Body of pancreas (tissue), 4 donors: ENCODE results near the gene SLC4A7. TPM values are rescaled to one million over a fixed set of nuclear protein-coding genes. Genes with fewer than 3 reads are reported as not detected.
"Not testable (repeated sequence)": the region's sequence is repeated elsewhere in the genome, so short reads cannot be mapped to it uniquely, and the experiment has no call there.

Source experiments
- ATAC-seq: fragments of 150-250 bp; one replicate; pipeline ENCODE4 v1.9.1; 2016
- DNase-seq, 4 donors: peaks; one replicate each; pipeline ENCODE4 v3.0.0-alpha.2; 2019
- H3K27ac ChIP-seq, 4 donors: fragments of 200-600 bp; sonication (generic); 1 replicate in 3 of 4; 2 replicates in 1 of 4; pipeline versions ENCODE4 v1.5.1 to v1.6.1; 2016 to 2019; ENCODE audit warnings: mild to moderate bottlenecking in 1 of 4, mixed read lengths in 1 of 4, moderate library complexity in 1 of 4
- H3K27me3 ChIP-seq, 2 donors: fragments of 200-600 bp; sonication (generic); one replicate each; pipeline ENCODE4 v1.6.0; 2016; ENCODE audit warnings: mild to moderate bottlenecking in 1 of 2
- H3K36me3 ChIP-seq, 2 donors: fragments of 200-600 bp; sonication (generic); replicated peaks in 1 of 2; 2 replicates each; pipeline ENCODE4 v1.5.1; 2016; ENCODE audit warnings: low read depth in 2 of 2; ENCODE audit not compliant: insufficient read depth in 1 of 2
- H3K4me1 ChIP-seq: fragments of 200-600 bp; sonication (generic); one replicate; pipeline ENCODE4 v1.6.0; 2016
- H3K4me3 ChIP-seq, 2 donors: fragments of 200-600 bp; sonication (generic); 1 replicate in 1 of 2; 2 replicates in 1 of 2; pipeline ENCODE4 v1.5.1; 2016 to 2019
- H3K9me3 ChIP-seq, 3 donors: fragments of 200-600 bp; sonication (generic); 1 replicate in 2 of 3; 2 replicates in 1 of 3; pipeline ENCODE4 v1.5.1; 2016
- POLR2A ChIP-seq, 3 donors: fragments of 450-650 bp; IDR thresholded peaks; one replicate each; pipeline ENCODE4 v1.6.1; 2016; ENCODE audit warnings: antibody characterized with exemption in 3 of 3, mild to moderate bottlenecking in 2 of 3
- WGBS, 2 donors: methylation state at CpG; one replicate each; pipeline ENCODE4 v1.1.5; 2017; 5-methylcytosine and 5-hydroxymethylcytosine counted together
- intact Hi-C: fragments of 100-400 bp; cut with DNase I; formaldehyde crosslinking; loops from one replicate; pipeline ENCODE4 v1.15.1; 2023
- total RNA-seq, 2 donors: library from RNA; depleted of rRNA; stranded (reverse); fragments of >200 nt; gene quantifications; one replicate each; pipeline ENCODE4 v1.1.0, GENCODE V29; 2016
- TF ChIP-seq, protein P1 (sequence below), 7 experiments: fragments of 450-650 bp in 4 of 7; fragments of 200-600 bp in 3 of 7; sonication (generic) in 3 of 7; IDR thresholded peaks; one replicate each; pipeline ENCODE4 v1.5.1; 2016 to 2019; ENCODE audit warnings: antibody characterized with exemption in 7 of 7

Gene SLC4A7
- total RNA-seq, 2 donors from 2014 or later, result 10.1 to 12.9 TPM

DNA sequence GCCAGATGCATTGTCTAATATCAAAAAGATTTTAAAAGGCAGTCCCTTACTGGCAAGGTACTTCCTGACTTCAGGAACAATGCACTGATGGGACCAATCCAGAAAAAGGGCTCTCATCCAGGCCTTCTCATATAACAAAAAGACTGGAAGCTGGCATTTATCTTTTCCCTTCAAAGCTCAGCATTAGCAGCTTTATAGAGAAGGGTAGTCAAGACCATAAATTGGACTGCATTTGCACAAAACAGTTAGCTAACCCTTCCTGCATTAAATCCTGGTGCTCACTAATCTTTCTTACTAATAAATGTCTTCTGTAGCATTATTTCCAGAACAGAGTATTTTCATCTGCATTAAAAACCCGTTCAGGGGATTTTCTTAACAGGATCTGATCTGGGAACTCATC lies 69.0 kb downstream of the SLC4A7 start:
- TF ChIP-seq, protein P1, sequence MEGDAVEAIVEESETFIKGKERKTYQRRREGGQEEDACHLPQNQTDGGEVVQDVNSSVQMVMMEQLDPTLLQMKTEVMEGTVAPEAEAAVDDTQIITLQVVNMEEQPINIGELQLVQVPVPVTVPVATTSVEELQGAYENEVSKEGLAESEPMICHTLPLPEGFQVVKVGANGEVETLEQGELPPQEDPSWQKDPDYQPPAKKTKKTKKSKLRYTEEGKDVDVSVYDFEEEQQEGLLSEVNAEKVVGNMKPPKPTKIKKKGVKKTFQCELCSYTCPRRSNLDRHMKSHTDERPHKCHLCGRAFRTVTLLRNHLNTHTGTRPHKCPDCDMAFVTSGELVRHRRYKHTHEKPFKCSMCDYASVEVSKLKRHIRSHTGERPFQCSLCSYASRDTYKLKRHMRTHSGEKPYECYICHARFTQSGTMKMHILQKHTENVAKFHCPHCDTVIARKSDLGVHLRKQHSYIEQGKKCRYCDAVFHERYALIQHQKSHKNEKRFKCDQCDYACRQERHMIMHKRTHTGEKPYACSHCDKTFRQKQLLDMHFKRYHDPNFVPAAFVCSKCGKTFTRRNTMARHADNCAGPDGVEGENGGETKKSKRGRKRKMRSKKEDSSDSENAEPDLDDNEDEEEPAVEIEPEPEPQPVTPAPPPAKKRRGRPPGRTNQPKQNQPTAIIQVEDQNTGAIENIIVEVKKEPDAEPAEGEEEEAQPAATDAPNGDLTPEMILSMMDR (IDR thresholded peaks at IDR 0.05), result no peak
- TF ChIP-seq POLR2A (IDR thresholded peaks at IDR 0.05), result no peak
- 69 to 79% methylated on average over 1 of the region's 1 CpG for WGBS, 2 donors
- Histone ChIP-seq H3K4me1 (no peaks in the 10 kb centered on the region), H3K36me3 (peaks cover 0 to 3% of the 10 kb centered on the region in 2 donors), H3K4me3 (no peak overlapping the region), H3K27ac (no peak overlapping the region), H3K27me3 (no peaks in the 10 kb centered on the region), H3K9me3 (no peaks in the 10 kb centered on the region)
- ATAC-seq, result no peak
- intact Hi-C loops, result no loop called here
- DNase-seq, result no peak

DNA sequence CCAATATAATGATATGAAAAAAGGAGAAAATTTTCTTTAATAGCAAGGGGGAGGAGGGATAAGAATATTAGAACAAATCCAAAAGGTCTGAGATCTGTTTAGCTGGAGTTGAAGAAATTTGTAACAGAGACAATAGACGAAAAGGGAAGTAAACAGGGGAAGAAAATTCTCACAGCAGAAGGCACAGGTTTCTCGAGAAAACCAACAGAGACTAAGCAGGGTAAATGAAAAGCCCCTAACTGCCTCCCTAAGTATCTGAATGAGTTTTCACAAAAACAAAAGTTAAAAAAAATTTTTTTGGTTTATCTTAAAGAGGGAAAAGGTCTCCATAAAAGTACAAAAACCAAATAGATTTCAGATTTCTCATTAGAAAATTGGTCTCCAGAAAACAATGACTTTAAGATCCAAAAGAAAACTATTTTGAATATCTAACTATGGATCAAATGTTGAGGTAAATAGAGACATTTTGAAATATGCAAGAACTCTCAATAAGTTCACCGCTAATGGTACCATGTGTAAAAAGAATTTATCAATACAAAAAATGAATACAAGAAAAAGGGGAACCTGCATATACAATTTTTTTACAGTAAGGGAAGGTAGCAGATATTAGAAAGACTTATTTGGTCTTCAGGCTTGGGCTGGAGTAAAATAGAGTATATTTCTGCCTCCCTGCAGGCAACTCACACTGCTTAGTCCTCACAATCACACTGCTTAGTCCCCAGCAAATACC lies 91.1 kb downstream of the SLC4A7 start:
- ATAC-seq, result no peak
- H3K27ac ChIP-seq, result no peak overlapping the region
- 43 to 55% methylated on average over 3 of the region's 3 CpGs for WGBS, 2 donors
- DNase-seq, result no peak
- intact Hi-C loops, result no loop called here
- H3K36me3 ChIP-seq, result no peaks in the 10 kb centered on the region
- no peaks in the 10 kb centered on the region for H3K4me1 ChIP-seq
- no peak overlapping the region for H3K4me3 ChIP-seq
- no peak for TF ChIP-seq POLR2A (IDR thresholded peaks at IDR 0.05)
- TF ChIP-seq, protein P1 (IDR thresholded peaks at IDR 0.05), result no peak
- no peaks in the 10 kb centered on the region for H3K27me3 ChIP-seq
- H3K9me3 ChIP-seq, result no peaks in the 10 kb centered on the region

DNA sequence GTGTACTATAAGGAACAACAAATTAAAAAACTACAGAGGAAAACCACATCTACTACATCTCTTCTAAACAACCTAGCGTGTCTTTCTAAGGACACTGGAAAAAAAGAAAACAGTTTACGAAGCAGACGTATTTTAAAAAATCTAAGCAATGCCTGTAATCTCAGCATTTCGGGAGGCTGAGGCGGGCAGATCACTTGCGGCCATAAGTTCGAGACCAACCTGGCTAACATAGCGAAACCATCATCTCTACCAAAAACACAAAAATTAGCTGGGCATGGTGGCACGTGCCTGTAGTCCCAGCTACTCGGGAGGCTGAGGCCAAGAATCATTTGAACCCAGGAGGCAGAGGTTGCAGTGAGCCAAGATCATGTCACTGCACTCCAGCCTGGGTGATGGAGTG lies 91.8 kb downstream of the SLC4A7 start:
- H3K4me3 ChIP-seq, H3K27me3 ChIP-seq, H3K27ac ChIP-seq, H3K9me3 ChIP-seq, H3K4me1 ChIP-seq, ATAC-seq, H3K36me3 ChIP-seq, intact Hi-C loops, DNase-seq: not testable (repeated sequence)
- 90 to 91% methylated on average over 10 of the region's 10 CpGs for WGBS, 2 donors

DNA sequence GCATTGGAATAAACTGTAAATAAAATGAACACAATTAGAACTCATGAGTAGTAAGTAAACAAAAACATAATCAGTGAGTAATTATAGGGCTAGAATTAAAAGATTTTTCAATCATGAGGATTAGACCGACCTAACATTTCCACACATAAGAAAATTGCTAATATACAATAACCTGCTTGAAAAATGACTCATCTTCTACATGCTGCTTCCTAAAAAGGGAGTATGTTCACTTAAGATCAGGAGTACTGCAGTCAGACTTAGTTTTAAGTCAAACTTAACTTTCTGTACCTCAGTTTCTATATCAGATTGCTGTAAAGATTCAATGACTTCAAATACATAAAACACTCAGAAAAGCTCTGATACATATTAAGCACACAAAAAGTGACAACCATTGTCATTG lies 92.4 kb downstream of the SLC4A7 start:
- H3K9me3 ChIP-seq, result no peaks in the 10 kb centered on the region
- intact Hi-C loops, result no loop called here
- no peak overlapping the region for H3K27ac ChIP-seq
- DNase-seq (no peak), ATAC-seq (no peak)
- no peaks in the 10 kb centered on the region for H3K36me3 ChIP-seq
- no peaks in the 10 kb centered on the region for H3K4me1 ChIP-seq
- no peak overlapping the region for H3K4me3 ChIP-seq
- TF ChIP-seq, protein P1 (IDR thresholded peaks at IDR 0.05), result no peak
- no peak for TF ChIP-seq POLR2A (IDR thresholded peaks at IDR 0.05)
- no peaks in the 10 kb centered on the region for H3K27me3 ChIP-seq
- WGBS, 2 donors, result 94 to 97% methylated on average over 1 of the region's 1 CpG

DNA sequence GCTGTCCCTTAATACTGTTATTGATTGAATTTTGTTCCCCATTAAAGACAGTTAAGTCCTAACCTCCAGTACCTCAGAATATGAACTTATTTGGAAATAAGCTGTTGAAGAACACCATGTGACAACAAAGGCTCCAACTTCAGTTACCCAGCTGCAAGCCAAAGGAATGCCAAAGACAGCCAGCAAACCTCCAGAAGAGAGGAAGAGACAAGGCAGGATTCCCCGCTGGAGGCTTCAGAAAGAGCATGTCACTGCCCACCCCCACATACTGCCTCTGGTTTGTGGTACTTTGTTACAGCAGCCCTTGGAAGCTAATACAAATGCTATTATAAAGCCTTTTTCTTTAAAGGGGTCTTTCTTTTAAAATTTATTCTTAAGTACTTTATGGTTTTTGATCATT lies 96.6 kb downstream of the SLC4A7 start:
- no peak for TF ChIP-seq POLR2A (IDR thresholded peaks at IDR 0.05)
- TF ChIP-seq, protein P1 (IDR thresholded peaks at IDR 0.05), result no peak

More for the DNA sequence above, 96.6 kb downstream of the SLC4A7 start:
- Histone ChIP-seq H3K4me1 (no peaks in the 10 kb centered on the region), H3K4me3 (no peak overlapping the region), H3K27me3 (no peaks in the 10 kb centered on the region), H3K36me3 (no peaks in the 10 kb centered on the region), H3K27ac (no peak overlapping the region), H3K9me3 (no peaks in the 10 kb centered on the region)
- no peak for DNase-seq
- ATAC-seq, result no peak
- 96 to 100% methylated on average over 1 of the region's 1 CpG for WGBS, 2 donors
- intact Hi-C loops, result no loop called here
